NB4 (cell line): ENCODE data around the gene IL17C.

ENCODE experiments used
- DNase-seq: peaks from one replicate; pipeline ENCODE4 v3.0.0; 2010; ENCODE audit warnings: low read depth
- H3K4me3 ChIP-seq: one replicate; pipeline ENCODE4 v1.5.1; 2011; ENCODE audit warnings: mild to moderate bottlenecking, low read depth, low read length, moderate library complexity
- MYC ChIP-seq: IDR thresholded peaks from 2 replicates; pipeline ENCODE4 v1.6.1; 2011; ENCODE audit warnings: low read depth, low read length
- POLR2A ChIP-seq: IDR thresholded peaks from 2 replicates; pipeline ENCODE4 v1.6.1; 2011; ENCODE audit warnings: mild to moderate bottlenecking; ENCODE audit not compliant: insufficient read length; ENCODE audit errors: extremely low read depth
- TF ChIP-seq, protein P1 (sequence below): IDR thresholded peaks from 2 replicates; pipeline ENCODE4 v1.6.1; 2011; ENCODE audit warnings: low read depth, low read length
- TF ChIP-seq, protein P2 (sequence below): IDR thresholded peaks from one replicate; pipeline ENCODE4 v1.5.1; 2012; ENCODE audit warnings: low read depth, low read length

IL17C gene

DNA sequence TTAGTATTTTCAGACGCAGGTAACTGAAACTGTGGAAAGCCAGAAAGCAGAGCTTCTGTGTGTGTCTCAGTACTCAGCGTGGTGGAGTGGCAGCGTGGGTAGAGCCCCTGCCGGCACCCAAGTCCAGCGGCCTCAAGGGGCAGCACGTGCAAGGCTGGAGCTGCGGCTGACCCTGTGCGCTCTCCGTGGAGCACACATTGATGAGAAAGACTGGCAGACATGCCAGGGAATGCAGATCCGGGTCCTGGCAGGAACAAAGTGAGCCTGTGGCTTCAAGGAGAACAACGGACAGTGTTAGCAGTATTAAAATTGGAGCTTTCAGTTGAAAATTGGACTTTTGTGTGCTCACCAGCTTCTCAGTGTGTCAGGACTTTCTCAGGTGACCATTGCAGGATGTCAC is 44.9 kb upstream of the IL17C start:
- no peak for DNase-seq
- TF ChIP-seq POLR2A = no peak
- TF ChIP-seq, protein P1, sequence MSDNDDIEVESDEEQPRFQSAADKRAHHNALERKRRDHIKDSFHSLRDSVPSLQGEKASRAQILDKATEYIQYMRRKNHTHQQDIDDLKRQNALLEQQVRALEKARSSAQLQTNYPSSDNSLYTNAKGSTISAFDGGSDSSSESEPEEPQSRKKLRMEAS = no peak
- no peak for TF ChIP-seq MYC
- TF ChIP-seq, protein P2, sequence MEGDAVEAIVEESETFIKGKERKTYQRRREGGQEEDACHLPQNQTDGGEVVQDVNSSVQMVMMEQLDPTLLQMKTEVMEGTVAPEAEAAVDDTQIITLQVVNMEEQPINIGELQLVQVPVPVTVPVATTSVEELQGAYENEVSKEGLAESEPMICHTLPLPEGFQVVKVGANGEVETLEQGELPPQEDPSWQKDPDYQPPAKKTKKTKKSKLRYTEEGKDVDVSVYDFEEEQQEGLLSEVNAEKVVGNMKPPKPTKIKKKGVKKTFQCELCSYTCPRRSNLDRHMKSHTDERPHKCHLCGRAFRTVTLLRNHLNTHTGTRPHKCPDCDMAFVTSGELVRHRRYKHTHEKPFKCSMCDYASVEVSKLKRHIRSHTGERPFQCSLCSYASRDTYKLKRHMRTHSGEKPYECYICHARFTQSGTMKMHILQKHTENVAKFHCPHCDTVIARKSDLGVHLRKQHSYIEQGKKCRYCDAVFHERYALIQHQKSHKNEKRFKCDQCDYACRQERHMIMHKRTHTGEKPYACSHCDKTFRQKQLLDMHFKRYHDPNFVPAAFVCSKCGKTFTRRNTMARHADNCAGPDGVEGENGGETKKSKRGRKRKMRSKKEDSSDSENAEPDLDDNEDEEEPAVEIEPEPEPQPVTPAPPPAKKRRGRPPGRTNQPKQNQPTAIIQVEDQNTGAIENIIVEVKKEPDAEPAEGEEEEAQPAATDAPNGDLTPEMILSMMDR = no peak
- no peak overlapping the region for H3K4me3 ChIP-seq

DNA sequence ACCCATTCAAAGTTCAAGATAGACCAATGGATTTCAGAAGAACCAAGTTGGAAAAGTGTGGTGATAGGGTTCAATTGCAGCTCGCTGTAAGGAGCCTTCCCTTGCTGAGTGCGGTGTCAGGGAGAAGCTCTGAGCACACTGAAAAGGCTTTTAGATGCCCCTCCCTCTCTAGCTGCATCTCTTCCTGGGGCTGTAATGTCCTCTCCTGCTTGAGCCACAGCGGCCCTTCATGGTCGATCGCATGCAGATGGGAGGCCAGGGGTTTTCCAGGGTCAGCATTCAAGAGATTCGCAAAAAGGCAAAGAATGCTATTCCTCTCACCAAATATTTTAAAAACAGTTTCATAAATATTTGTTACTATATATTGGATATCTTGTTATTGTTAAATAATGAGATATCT is 44.5 kb upstream of the IL17C start:
- TF ChIP-seq, protein P2 = no peak
- TF ChIP-seq MYC = no peak
- no peak for TF ChIP-seq POLR2A
- TF ChIP-seq, protein P1 = no peak
- no peak overlapping the region for H3K4me3 ChIP-seq
- no peak for DNase-seq

DNA sequence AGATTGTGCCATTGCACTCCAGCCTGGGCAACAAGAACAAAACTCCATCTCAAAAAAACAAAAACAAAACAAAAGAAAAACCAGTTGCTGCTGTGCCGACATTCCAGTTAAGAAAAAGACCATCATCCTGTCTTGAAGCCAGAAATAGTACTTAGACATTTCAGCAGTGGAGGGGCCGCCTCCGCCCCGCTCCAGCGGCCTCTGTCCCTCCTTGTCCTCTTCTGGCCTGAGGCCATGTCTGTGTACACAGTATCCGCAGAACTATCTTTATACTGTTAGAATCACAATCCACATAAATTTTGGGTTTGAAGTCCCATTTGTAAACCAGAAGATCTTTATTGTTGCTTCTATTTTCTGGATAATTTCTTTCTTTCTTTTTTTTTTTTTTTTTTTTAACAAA is 43.3 kb upstream of the IL17C start:
- TF ChIP-seq, protein P1 = no peak
- TF ChIP-seq MYC = no peak
- no peak for TF ChIP-seq POLR2A
- TF ChIP-seq, protein P2 = no peak
- H3K4me3 ChIP-seq = no peak overlapping the region
- DNase-seq = no peak

DNA sequence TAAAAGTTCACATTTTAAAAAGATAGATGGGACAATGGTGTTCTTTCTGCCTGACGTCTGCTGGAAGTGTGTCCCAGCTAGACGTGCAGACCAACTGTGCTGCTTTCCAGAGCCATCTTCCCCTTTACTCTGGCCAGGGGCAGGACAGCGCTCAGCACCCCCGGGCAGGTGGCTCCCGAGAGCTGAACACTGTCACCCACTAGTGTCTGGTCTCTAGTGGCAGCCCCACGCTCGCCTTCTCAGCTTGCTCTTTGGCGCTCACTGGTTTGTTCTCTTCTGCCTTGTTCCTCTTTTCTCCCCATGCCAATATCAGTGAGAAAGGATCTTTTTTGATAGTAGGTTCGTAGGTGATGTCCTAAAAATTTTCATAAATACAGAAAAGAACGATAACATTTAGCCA is 42.5 kb upstream of the IL17C start:
- no peak overlapping the region for H3K4me3 ChIP-seq
- TF ChIP-seq, protein P1 = no peak
- TF ChIP-seq, protein P2 = no peak
- TF ChIP-seq MYC (no peak), POLR2A (no peak)
- no peak for DNase-seq

DNA sequence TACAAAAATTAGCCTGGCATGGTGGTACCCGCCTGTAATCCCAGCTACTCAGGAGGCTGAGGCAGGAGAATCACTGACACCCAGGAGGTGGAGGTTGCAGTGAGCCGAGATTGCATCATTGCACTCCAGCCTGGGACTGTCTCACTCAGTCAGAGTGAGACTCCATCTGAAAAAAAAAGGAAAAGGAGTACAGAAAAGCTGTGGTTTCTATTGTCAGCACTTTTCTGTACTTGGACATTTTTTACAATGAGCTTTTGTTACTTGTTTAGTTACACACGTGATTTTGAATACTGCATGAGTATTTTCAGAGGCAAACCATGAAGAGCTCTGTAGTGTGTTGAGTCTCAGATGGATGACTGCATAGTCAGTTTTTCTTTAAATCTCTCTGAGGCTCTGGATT is 41.9 kb upstream of the IL17C start:
- TF ChIP-seq, protein P1 = no peak
- TF ChIP-seq, protein P2 = no peak
- no peak for TF ChIP-seq POLR2A
- no peak for TF ChIP-seq MYC
- no peak overlapping the region for H3K4me3 ChIP-seq
- peak; percentile 21 for DNase-seq

DNA sequence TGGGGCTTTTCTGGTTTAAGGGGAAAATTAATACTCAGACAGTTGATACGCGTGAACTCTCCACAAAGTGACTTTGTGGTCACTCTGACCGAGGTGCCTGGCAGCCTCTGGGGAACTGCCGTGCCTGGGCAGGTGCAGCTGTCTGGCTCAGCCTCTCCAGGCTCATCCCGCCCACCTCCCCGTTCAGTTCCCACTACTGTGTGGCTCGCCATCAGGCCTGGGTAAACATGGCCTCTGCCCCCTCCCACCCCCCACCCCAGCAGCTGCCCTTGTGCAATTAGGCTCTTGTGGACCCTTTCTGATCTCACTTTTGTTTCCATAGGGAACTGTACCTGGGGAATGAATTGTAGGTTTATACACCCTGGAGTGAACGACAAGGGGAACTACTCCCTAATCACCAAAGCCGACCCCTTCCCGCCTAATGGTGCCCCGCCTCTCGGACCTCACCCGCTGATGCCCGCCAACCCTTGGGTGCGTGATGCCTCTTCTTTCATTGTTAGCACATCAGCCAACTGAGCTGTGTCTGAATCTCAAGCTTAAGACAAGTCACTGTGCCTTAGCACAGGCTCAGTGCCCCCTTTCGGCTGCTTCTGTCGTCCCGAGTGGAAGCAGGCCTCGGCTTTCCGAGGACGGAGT is 40.4 kb upstream of the IL17C start:
- no peak overlapping the region for H3K4me3 ChIP-seq
- DNase-seq = peak; percentile 66
- TF ChIP-seq, protein P1 = no peak
- TF ChIP-seq, protein P2 = no peak
- no peak for TF ChIP-seq POLR2A
- TF ChIP-seq MYC = no peak
